ENCODE data around the gene CD226.
"Not testable (repeated sequence)": the region's sequence is repeated elsewhere in the genome, so short reads cannot be mapped to it uniquely, and the experiment has no call there.

GRCh38 chr18:69975294-69975693 lies 27.6 kb upstream of the CD226 start:
- TF ChIP-seq CTCF, POLR2AphosphoS5, EP300 (IDR thresholded peaks at IDR 0.05): not testable (repeated sequence)

Measured in esophagus muscularis mucosa (tissue), 4 donors.